CD4-positive, CD25-positive, alpha-beta regulatory T cell (primary cell): Measurements from ENCODE around the gene DRGX. TPM values are rescaled to one million over a fixed set of nuclear protein-coding genes. Genes with fewer than 3 reads are reported as not detected.

Experiments
- ATAC-seq, 2 donors: fragments of 150-1000 bp; cut with Tn5 transposase; one replicate each; pipeline ENCODE4 v1.10.0; 2021; ENCODE audit warnings: low read depth in 2 of 2, moderate number of reproducible peaks in 2 of 2, moderate library complexity in 1 of 2
- DNase-seq, 3 donors: peaks; one replicate each; pipeline versions ENCODE4 v3.0.0 to v3.0.0-alpha.2; 2012 to 2022; ENCODE audit warnings: mixed read lengths in 1 of 3
- H3K27ac ChIP-seq: one replicate; pipeline ENCODE4 v1.7.0; 2013; ENCODE audit warnings: mild to moderate bottlenecking, low read length; ENCODE audit not compliant: insufficient read depth, poor library complexity, severe bottlenecking
- H3K27me3 ChIP-seq: one replicate; pipeline ENCODE4 v1.7.0; 2013; ENCODE audit warnings: low read length; ENCODE audit not compliant: control insufficient read depth, insufficient read depth
- H3K36me3 ChIP-seq: one replicate; pipeline ENCODE4 v1.7.0; 2013; ENCODE audit warnings: mild to moderate bottlenecking, low read length, moderate library complexity; ENCODE audit not compliant: control insufficient read depth, insufficient read depth
- H3K4me1 ChIP-seq: 2 replicates; pipeline ENCODE4 v1.7.0; 2013; ENCODE audit warnings: mild to moderate bottlenecking, low read length; ENCODE audit not compliant: insufficient read depth, control insufficient read depth, poor library complexity, severe bottlenecking
- H3K4me3 ChIP-seq: one replicate; pipeline ENCODE4 v1.7.0; 2013; ENCODE audit warnings: low read depth, mild to moderate bottlenecking, low read length, moderate library complexity
- H3K9me3 ChIP-seq, 2 experiments: 1 replicate in 1 of 2; 2 replicates in 1 of 2; pipeline ENCODE4 v1.7.0; 2013; ENCODE audit warnings: low read length in 2 of 2, mild to moderate bottlenecking in 1 of 2, moderate library complexity in 1 of 2; ENCODE audit not compliant: control insufficient read depth in 2 of 2
- H3K27ac Mint-ChIP-seq, 3 donors: one replicate each; pipeline ENCODE4 v1.8.0; 2020 to 2022; ENCODE audit warnings: mild to moderate bottlenecking in 3 of 3, mixed read lengths in 3 of 3, moderate library complexity in 2 of 3
- H3K27me3 Mint-ChIP-seq: one replicate; pipeline ENCODE4 v1.8.0; 2022; ENCODE audit warnings: mild to moderate bottlenecking, mixed read lengths
- H3K36me3 Mint-ChIP-seq: one replicate; pipeline ENCODE4 v1.8.0; 2020; ENCODE audit warnings: mixed read lengths
- H3K4me1 Mint-ChIP-seq, 4 donors: one replicate each; pipeline ENCODE4 v1.8.0; 2020 to 2022; ENCODE audit warnings: mixed read lengths in 4 of 4, mild to moderate bottlenecking in 1 of 4
- H3K4me3 Mint-ChIP-seq, 4 donors: one replicate each; pipeline ENCODE4 v1.8.0; 2020 to 2022; ENCODE audit warnings: mild to moderate bottlenecking in 4 of 4, mixed read lengths in 4 of 4, moderate library complexity in 3 of 4
- H3K9me3 Mint-ChIP-seq, 7 donors: one replicate each; pipeline ENCODE4 v1.8.0; 2020 to 2022; ENCODE audit warnings: mixed read lengths in 7 of 7, mild to moderate bottlenecking in 3 of 7, moderate library complexity in 2 of 7
- polyA plus RNA-seq, 4 donors: library from polyadenylated mRNA; unstranded; fragments of 300-500 nt; fragmentation: Illumina TruSeq; gene quantifications; one replicate each; pipeline ENCODE4 v1.2.3, GENCODE V29; 2021
- total RNA-seq: library from RNA; stranded (reverse); gene quantifications from one replicate; pipeline ENCODE4 v1.2.3, GENCODE V29; 2022

The DRGX gene
- total and polyA plus RNA-seq, 5 donors from 2014 or later = not detected

- no peak for ATAC-seq
- Mint-ChIP-seq H3K36me3 (no peaks in the 10 kb centered on the region), H3K27me3 (peaks cover 4% of the 10 kb centered on the region), H3K4me3 (no peak overlapping the region), H3K27ac (peak overlapping the region in 1 of 3 donors; percentile 28), H3K9me3 (peaks cover 0 to 7% (median 3%) of the 10 kb centered on the region in 7 donors), H3K4me1 (peaks cover 0 to 2% (median 0%) of the 10 kb centered on the region in 4 donors)
- no peak overlapping the region for H3K4me3 ChIP-seq
- H3K36me3 ChIP-seq = no peaks in the 10 kb centered on the region
- no peaks in the 10 kb centered on the region for H3K4me1 ChIP-seq
- H3K27me3 ChIP-seq = no peaks in the 10 kb centered on the region
- H3K9me3 ChIP-seq = peaks cover 0 to 2% of the 10 kb centered on the region in 2 experiments
- H3K27ac ChIP-seq = no peak overlapping the region
- no peak for DNase-seq
Observed at GRCh38 chr10:49330127-49330665, 65.7 kb downstream of the DRGX start.

- Histone ChIP-seq H3K9me3 (no peaks in the 10 kb centered on the region), H3K4me3 (no peak overlapping the region), H3K27ac (no peak overlapping the region), H3K4me1 (no peaks in the 10 kb centered on the region), H3K36me3 (no peaks in the 10 kb centered on the region), H3K27me3 (no peaks in the 10 kb centered on the region)
- no peak for DNase-seq
- H3K27me3 Mint-ChIP-seq = peaks cover 4% of the 10 kb centered on the region
- no peaks in the 10 kb centered on the region for H3K36me3 Mint-ChIP-seq
- H3K27ac Mint-ChIP-seq = no peak overlapping the region
- peaks cover 0 to 2% (median 0%) of the 10 kb centered on the region in 7 donors for H3K9me3 Mint-ChIP-seq
- no peak overlapping the region for H3K4me3 Mint-ChIP-seq
- ATAC-seq = no peak
- no peaks in the 10 kb centered on the region for H3K4me1 Mint-ChIP-seq
Observed at GRCh38 chr10:49329146-49329505, 66.8 kb downstream of the DRGX start.

GRCh38 chr10:49328401-49329145 lies 67.3 kb downstream of the DRGX start:
- H3K4me1 Mint-ChIP-seq = no peaks in the 10 kb centered on the region
- H3K9me3 Mint-ChIP-seq = peaks cover 0 to 2% (median 0%) of the 10 kb centered on the region in 7 donors
- no peak for ATAC-seq
- H3K4me3 Mint-ChIP-seq = no peak overlapping the region
- no peaks in the 10 kb centered on the region for H3K36me3 Mint-ChIP-seq
- no peaks in the 10 kb centered on the region for H3K27me3 ChIP-seq
- no peak overlapping the region for H3K27ac Mint-ChIP-seq
- no peaks in the 10 kb centered on the region for H3K36me3 ChIP-seq
- H3K27me3 Mint-ChIP-seq = peaks cover 4% of the 10 kb centered on the region
- no peaks in the 10 kb centered on the region for H3K4me1 ChIP-seq
- H3K4me3 ChIP-seq = no peak overlapping the region
- no peak overlapping the region for H3K27ac ChIP-seq
- DNase-seq = no peak
- no peaks in the 10 kb centered on the region for H3K9me3 ChIP-seq

GRCh38 chr10:49327036-49327813 lies 68.7 kb downstream of the DRGX start:
- H3K27ac ChIP-seq = no peak overlapping the region
- H3K27ac Mint-ChIP-seq = no peak overlapping the region
- H3K4me1 Mint-ChIP-seq = no peaks in the 10 kb centered on the region
- no peak for ATAC-seq
- no peaks in the 10 kb centered on the region for H3K9me3 ChIP-seq
- H3K9me3 Mint-ChIP-seq = peaks cover 0 to 2% (median 0%) of the 10 kb centered on the region in 7 donors
- H3K36me3 ChIP-seq = no peaks in the 10 kb centered on the region
- H3K27me3 ChIP-seq = no peaks in the 10 kb centered on the region
- H3K4me3 Mint-ChIP-seq = no peak overlapping the region
- H3K36me3 Mint-ChIP-seq = no peaks in the 10 kb centered on the region
- no peak for DNase-seq
- no peak overlapping the region for H3K4me3 ChIP-seq
- H3K4me1 ChIP-seq = no peaks in the 10 kb centered on the region
- peaks cover 4% of the 10 kb centered on the region for H3K27me3 Mint-ChIP-seq

GRCh38 chr10:49325916-49326783 lies 69.7 kb downstream of the DRGX start:
- H3K9me3 ChIP-seq = no peaks in the 10 kb centered on the region
- peaks cover 0 to 2% (median 0%) of the 10 kb centered on the region in 7 donors for H3K9me3 Mint-ChIP-seq
- H3K4me1 Mint-ChIP-seq = no peaks in the 10 kb centered on the region
- no peak for DNase-seq
- no peak overlapping the region for H3K27ac ChIP-seq
- H3K4me3 Mint-ChIP-seq = no peak overlapping the region
- H3K36me3 Mint-ChIP-seq = no peaks in the 10 kb centered on the region
- H3K27me3 ChIP-seq = no peaks in the 10 kb centered on the region
- no peak overlapping the region for H3K4me3 ChIP-seq
- no peak overlapping the region for H3K27ac Mint-ChIP-seq
- ATAC-seq = no peak
- no peaks in the 10 kb centered on the region for H3K36me3 ChIP-seq
- H3K4me1 ChIP-seq = no peaks in the 10 kb centered on the region
- peaks cover 4% of the 10 kb centered on the region for H3K27me3 Mint-ChIP-seq

- no peaks in the 10 kb centered on the region for H3K36me3 Mint-ChIP-seq
Observed at GRCh38 chr10:49325131-49325915, 70.6 kb downstream of the DRGX start.

GRCh38 chr10:49324711-49325110 lies 71.2 kb downstream of the DRGX start:
- Mint-ChIP-seq H3K9me3 (peaks cover 0 to 2% (median 0%) of the 10 kb centered on the region in 7 donors), H3K27ac (no peak overlapping the region), H3K4me1 (no peaks in the 10 kb centered on the region), H3K36me3 (no peaks in the 10 kb centered on the region), H3K27me3 (no peaks in the 10 kb centered on the region), H3K4me3 (no peak overlapping the region)
- Histone ChIP-seq H3K9me3 (no peaks in the 10 kb centered on the region), H3K4me1 (no peaks in the 10 kb centered on the region), H3K27ac (no peak overlapping the region), H3K36me3 (no peaks in the 10 kb centered on the region), H3K4me3 (no peak overlapping the region), H3K27me3 (no peaks in the 10 kb centered on the region)
- DNase-seq (no peak), ATAC-seq (no peak)

More at GRCh38 chr10:49325131-49325915, 70.6 kb downstream of the DRGX start:
- Histone ChIP-seq H3K4me3 (no peak overlapping the region), H3K27ac (no peak overlapping the region), H3K4me1 (no peaks in the 10 kb centered on the region), H3K27me3 (no peaks in the 10 kb centered on the region), H3K36me3 (no peaks in the 10 kb centered on the region), H3K9me3 (no peaks in the 10 kb centered on the region)
- Mint-ChIP-seq H3K9me3 (peaks cover 0 to 2% (median 0%) of the 10 kb centered on the region in 7 donors), H3K27ac (no peak overlapping the region), H3K27me3 (peaks cover 4% of the 10 kb centered on the region), H3K4me1 (no peaks in the 10 kb centered on the region), H3K4me3 (no peak overlapping the region)
- no peak for ATAC-seq
- DNase-seq = no peak
